Measurements from ENCODE around the gene CD2AP. TPM values are rescaled to one million over a fixed set of nuclear protein-coding genes. Genes with fewer than 3 reads are reported as not detected.

The CD2AP gene
- total and polyA plus RNA-seq, 5 experiments from 2014 or later, result 7.3 to 32.2 (median 7.9) TPM

- H3K9me3 Mint-ChIP-seq, result no peaks in the 10 kb centered on the region
- H3K4me1 Mint-ChIP-seq, result peaks cover 20 to 66% (median 54%) of the 10 kb centered on the region in 4 donors
- H3K27me3 Mint-ChIP-seq, result no peaks in the 10 kb centered on the region
- peaks cover 5 to 19% (median 15%) of the 10 kb centered on the region in 3 donors for H3K36me3 Mint-ChIP-seq
- POLR2A ChIA-PET, result interaction anchor here (0.6 kb wide), 1 partner anchor 43 kb away, joined by 3 read pairs; the partner anchor contains the start of gene CD2AP
- peak overlapping the region in 3 of 10 donors; percentile 24 to 48 (median 24) for H3K27ac Mint-ChIP-seq
- ATAC-seq (no peak), DNase-seq (no peak)
- H3K4me3 Mint-ChIP-seq, result peak overlapping the region in 3 of 10 donors; percentile 8 to 54 (median 24)
Measured at GRCh38 chr6:47520282-47520681, 42.7 kb downstream of the CD2AP start.

- Mint-ChIP-seq H3K4me1 (peaks cover 22 to 68% (median 57%) of the 10 kb centered on the region in 4 donors), H3K27ac (peak overlapping the region in 6 of 10 donors; percentile 1 to 68 (median 48)), H3K27me3 (no peaks in the 10 kb centered on the region), H3K9me3 (no peaks in the 10 kb centered on the region), H3K4me3 (no peak overlapping the region), H3K36me3 (peaks cover 5 to 17% (median 7%) of the 10 kb centered on the region in 3 donors)
- ATAC-seq, result no peak
- DNase-seq, result no peak
- POLR2A ChIA-PET, result no interaction called here
Measured at GRCh38 chr6:47521961-47522360, 44.4 kb downstream of the CD2AP start.

- ATAC-seq (no peak), DNase-seq (no peak)
- H3K36me3 Mint-ChIP-seq, result peaks cover 5 to 24% (median 13%) of the 10 kb centered on the region in 3 donors
- peak overlapping the region in 1 of 10 donors; percentile 50 for H3K27ac Mint-ChIP-seq
- H3K9me3 Mint-ChIP-seq, result no peaks in the 10 kb centered on the region
- H3K4me3 Mint-ChIP-seq, result no peak overlapping the region
- POLR2A ChIA-PET, result no interaction called here
- H3K4me1 Mint-ChIP-seq, result peaks cover 22 to 63% (median 56%) of the 10 kb centered on the region in 4 donors
- H3K27me3 Mint-ChIP-seq, result no peaks in the 10 kb centered on the region
Measured at GRCh38 chr6:47524136-47524845, 46.7 kb downstream of the CD2AP start.

GRCh38 chr6:47525330-47526057, 47.9 kb downstream of the CD2AP start:
- H3K27me3 Mint-ChIP-seq, result no peaks in the 10 kb centered on the region
- H3K4me3 Mint-ChIP-seq, result no peak overlapping the region
- no peaks in the 10 kb centered on the region for H3K9me3 Mint-ChIP-seq
- ATAC-seq (no peak), DNase-seq (no peak)
- no peak overlapping the region for H3K27ac Mint-ChIP-seq
- H3K36me3 Mint-ChIP-seq, result peaks cover 10 to 27% (median 22%) of the 10 kb centered on the region in 3 donors
- POLR2A ChIA-PET, result no interaction called here
- peaks cover 22 to 61% (median 53%) of the 10 kb centered on the region in 4 donors for H3K4me1 Mint-ChIP-seq

GRCh38 chr6:47527274-47527673, 49.7 kb downstream of the CD2AP start:
- Mint-ChIP-seq H3K27me3 (no peaks in the 10 kb centered on the region), H3K27ac (peak overlapping the region in 3 of 10 donors; percentile 12 to 13 (median 12)), H3K36me3 (peaks cover 10 to 27% (median 24%) of the 10 kb centered on the region in 3 donors), H3K4me3 (no peak overlapping the region), H3K9me3 (no peaks in the 10 kb centered on the region), H3K4me1 (peaks cover 17 to 46% (median 43%) of the 10 kb centered on the region in 4 donors)
- no peak for ATAC-seq
- POLR2A ChIA-PET, result no interaction called here
- no peak for DNase-seq

- H3K27ac Mint-ChIP-seq, result peak overlapping the region in 1 of 10 donors; percentile 23
- H3K36me3 Mint-ChIP-seq, result peaks cover 10 to 43% (median 30%) of the 10 kb centered on the region in 3 donors
- H3K4me3 Mint-ChIP-seq, result no peak overlapping the region
- H3K9me3 Mint-ChIP-seq, result no peaks in the 10 kb centered on the region
- no peaks in the 10 kb centered on the region for H3K27me3 Mint-ChIP-seq
- DNase-seq, result no peak
- H3K4me1 Mint-ChIP-seq, result peaks cover 19 to 41% (median 38%) of the 10 kb centered on the region in 4 donors
- POLR2A ChIA-PET, result no interaction called here
- no peak for ATAC-seq
Measured at GRCh38 chr6:47529734-47530133, 52.1 kb downstream of the CD2AP start.

- Mint-ChIP-seq H3K36me3 (peaks cover 5 to 47% (median 42%) of the 10 kb centered on the region in 3 donors), H3K27ac (peak overlapping the region in 3 of 10 donors; percentile 22 to 66 (median 58)), H3K9me3 (no peaks in the 10 kb centered on the region), H3K4me3 (no peak overlapping the region), H3K4me1 (peaks cover 11 to 21% (median 18%) of the 10 kb centered on the region in 4 donors), H3K27me3 (no peaks in the 10 kb centered on the region)
- ATAC-seq, result no peak
- POLR2A ChIA-PET, result no interaction called here
- DNase-seq, result no peak
Measured at GRCh38 chr6:47532981-47533585, 55.5 kb downstream of the CD2AP start.

- Mint-ChIP-seq H3K36me3 (peaks cover 5 to 46% (median 38%) of the 10 kb centered on the region in 3 donors), H3K4me3 (no peak overlapping the region), H3K27me3 (no peaks in the 10 kb centered on the region), H3K27ac (no peak overlapping the region), H3K9me3 (no peaks in the 10 kb centered on the region), H3K4me1 (peaks cover 9 to 20% (median 15%) of the 10 kb centered on the region in 4 donors)
- ATAC-seq (no peak), DNase-seq (no peak)
- POLR2A ChIA-PET, result no interaction called here
Measured at GRCh38 chr6:47534063-47534462, 56.5 kb downstream of the CD2AP start.

- ATAC-seq, result no peak
- no peak overlapping the region for H3K4me3 Mint-ChIP-seq
- peaks cover 8 to 9% (median 9%) of the 10 kb centered on the region in 4 donors for H3K4me1 Mint-ChIP-seq
- no peak for DNase-seq
- POLR2A ChIA-PET, result no interaction called here
- H3K27ac Mint-ChIP-seq, result peak overlapping the region in 1 of 10 donors; percentile 67
- no peaks in the 10 kb centered on the region for H3K9me3 Mint-ChIP-seq
- no peaks in the 10 kb centered on the region for H3K27me3 Mint-ChIP-seq
- H3K36me3 Mint-ChIP-seq, result peaks cover 6 to 49% (median 35%) of the 10 kb centered on the region in 3 donors
Measured at GRCh38 chr6:47535316-47536225, 58.0 kb downstream of the CD2AP start.

- Mint-ChIP-seq H3K27ac (no peak overlapping the region), H3K4me1 (peaks cover 6 to 15% (median 9%) of the 10 kb centered on the region in 4 donors)
Measured at GRCh38 chr6:47536816-47537401, 59.3 kb downstream of the CD2AP start.

GRCh38 chr6:47545223-47545622, 67.6 kb downstream of the CD2AP start:
- POLR2A ChIA-PET, result no interaction called here

More at GRCh38 chr6:47536816-47537401, 59.3 kb downstream of the CD2AP start:
- Mint-ChIP-seq H3K4me3 (no peak overlapping the region), H3K36me3 (peaks cover 6 to 52% (median 42%) of the 10 kb centered on the region in 3 donors), H3K9me3 (no peaks in the 10 kb centered on the region), H3K27me3 (no peaks in the 10 kb centered on the region)
- ATAC-seq (no peak), DNase-seq (no peak)
- POLR2A ChIA-PET, result no interaction called here

More at GRCh38 chr6:47545223-47545622, 67.6 kb downstream of the CD2AP start:
- peak overlapping the region in 1 of 10 donors; percentile 15 for H3K27ac Mint-ChIP-seq
- no peak overlapping the region for H3K4me3 Mint-ChIP-seq
- DNase-seq (no peak), ATAC-seq (no peak)
- H3K4me1 Mint-ChIP-seq, result peaks cover 12 to 36% (median 27%) of the 10 kb centered on the region in 4 donors
- H3K36me3 Mint-ChIP-seq, result peaks cover 18 to 64% (median 46%) of the 10 kb centered on the region in 3 donors
- H3K9me3 Mint-ChIP-seq, result peaks cover 0 to 15% (median 10%) of the 10 kb centered on the region in 9 donors
- H3K27me3 Mint-ChIP-seq, result no peaks in the 10 kb centered on the region
